Uterine smooth muscle cell (primary cell): ENCODE measurements around the gene EPRS1. TPM values are rescaled to one million over a fixed set of nuclear protein-coding genes. Genes with fewer than 3 reads are reported as not detected.

Experiments
- total RNA-seq: library from RNA; depleted of rRNA; stranded (reverse); fragments of >200 nt; gene quantifications from 2 replicates; pipeline ENCODE4 v1.2.3, GENCODE V29; 2014

EPRS1 gene
- 235 and 253 TPM in 2 replicates for total RNA-seq

DNA sequence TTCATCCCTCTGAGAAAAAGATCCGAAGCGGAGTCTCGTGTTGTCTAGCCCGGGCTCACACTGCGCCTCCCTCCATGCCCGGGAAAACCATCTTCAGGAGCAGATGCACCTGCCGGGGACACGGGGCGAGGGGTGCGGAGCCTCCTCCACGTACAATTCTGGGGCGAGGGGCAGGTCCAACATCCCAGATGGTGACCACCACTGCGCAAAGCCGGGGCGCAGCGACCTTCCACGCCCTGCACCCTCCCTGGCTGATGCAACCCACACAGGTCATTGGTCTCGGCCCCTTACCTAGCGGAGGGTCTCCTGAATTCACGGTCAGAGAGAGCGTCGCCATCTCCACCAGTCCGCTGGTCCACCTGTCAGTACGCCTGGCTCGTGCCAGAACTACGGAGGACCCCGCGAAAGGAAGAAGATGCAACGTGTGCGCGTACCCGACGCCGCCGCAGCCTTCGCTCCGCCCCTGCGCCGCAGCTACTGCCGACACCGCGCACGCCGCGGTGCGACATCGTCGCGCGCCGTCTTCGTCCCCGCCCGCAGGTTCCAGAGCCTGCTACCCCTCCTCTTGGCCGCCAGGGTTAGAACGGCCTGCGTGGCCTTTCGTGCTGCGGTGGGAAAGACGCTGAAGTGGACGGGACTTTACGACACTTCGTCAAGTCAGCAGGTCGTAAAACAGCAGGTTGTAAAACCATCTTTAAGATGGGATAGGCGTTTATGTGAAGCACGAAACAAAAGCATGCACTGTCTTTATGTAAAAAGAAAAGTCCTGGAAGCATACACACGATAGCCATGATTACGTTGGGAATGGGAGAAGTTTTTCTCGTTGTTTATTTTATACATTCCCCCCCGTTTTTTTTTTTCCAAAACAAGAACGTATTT is at the start of gene EPRS1:
Gene EPRS1 (minus strand): TSS at position 454 of the 879 bp plus-strand sequence. CDS start 117 bp downstream, at position 337.

DNA sequence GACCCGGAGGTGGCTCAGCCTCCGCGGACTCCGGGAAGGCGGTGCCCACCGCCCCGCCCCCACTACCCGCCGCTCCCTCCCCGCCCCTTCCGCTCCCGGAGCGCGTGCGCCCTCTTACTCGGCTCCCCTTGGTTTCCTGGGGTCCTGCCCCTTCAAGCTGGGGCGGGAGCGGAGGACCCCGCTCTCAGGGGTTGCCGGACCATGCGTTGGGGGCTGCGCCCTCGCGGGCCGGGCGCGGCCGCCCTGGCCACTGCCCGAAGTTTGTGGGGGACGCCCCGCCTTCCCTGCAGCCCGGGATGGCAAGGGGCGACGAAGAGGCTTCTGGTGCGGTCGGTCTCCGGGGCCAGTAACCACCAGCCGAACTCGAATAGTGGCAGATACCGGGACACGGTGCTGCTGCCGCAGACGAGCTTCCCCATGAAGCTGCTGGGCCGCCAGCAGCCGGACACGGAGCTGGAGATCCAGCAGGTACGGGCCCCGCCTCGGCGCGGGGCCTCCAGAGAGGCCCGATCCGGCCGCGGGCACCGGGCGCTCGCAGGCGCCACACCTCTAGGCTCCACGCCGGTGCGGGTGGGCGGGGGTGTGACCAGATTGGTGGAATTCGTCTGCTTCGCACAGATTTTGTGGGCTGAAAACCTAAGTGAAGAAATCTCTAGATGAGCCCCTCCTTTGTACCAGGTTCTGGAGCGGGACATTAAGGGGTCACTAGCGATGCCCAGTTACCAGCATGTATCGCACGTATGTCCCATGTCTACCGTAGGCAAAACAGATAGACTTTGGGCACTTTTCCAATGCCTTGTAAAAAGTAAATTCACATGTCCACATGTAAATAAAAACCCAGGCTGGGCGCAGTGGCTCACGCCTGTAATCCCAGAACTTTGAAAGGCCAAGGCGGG is 48.0 kb upstream of the EPRS1 start, which contains the start of gene IARS2:
Gene IARS2 (plus strand): TSS at position 117 of the 896 bp plus-strand sequence. CDS start 85 bp downstream, at position 202.

DNA sequence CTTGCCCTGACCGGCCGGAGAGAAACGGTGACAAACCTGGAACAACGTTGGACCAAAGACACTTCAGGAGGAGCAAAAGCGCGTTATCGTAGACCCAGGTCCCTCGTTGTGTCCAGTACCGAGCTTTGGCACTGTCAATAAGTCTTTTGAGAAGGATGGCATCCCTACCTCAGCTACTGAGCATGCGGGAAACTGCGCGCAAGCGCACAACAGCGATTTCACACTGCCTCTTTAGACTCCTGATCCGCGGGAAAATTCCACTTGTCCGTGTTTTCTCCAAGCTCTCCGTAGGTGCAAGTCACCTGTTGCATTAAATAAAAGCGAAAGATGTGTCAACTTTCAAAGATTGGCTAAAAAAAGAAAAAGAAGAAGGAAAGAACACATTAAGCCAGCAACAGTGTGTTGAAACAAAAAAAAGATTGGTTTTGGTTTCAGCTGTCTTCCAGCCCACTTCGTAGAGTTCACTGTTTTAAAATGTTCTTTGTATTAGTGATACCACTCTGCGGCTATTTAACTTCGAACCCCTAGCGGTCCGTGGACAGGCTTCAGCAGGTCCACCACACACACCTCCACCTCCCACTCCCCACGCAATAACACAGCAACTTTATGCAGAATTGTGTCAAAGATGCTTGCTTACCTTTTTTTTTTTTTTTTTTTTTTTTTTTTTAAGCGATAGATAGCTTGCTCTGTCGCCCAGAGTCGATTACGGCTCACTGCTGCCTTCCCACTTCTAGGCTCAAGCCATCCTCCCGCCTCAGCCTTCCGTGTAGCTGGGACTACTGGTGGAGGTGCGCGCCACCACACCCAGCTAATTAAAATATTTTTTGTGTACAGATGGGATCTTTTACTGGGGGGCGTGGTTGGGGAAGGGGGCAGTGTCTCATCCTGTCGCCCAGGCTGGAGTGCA is 43.6 kb upstream of the EPRS1 start, which contains the start of gene BPNT1:
Gene BPNT1 (minus strand): TSS at position 139 of the 907 bp plus-strand sequence. CDS start 9,942 bp downstream, outside the sequence.

Other genes starting within 250 kb of the EPRS1 start
- gene SLC30A10, start 117.9 kb downstream of the EPRS1 start, total RNA-seq: not detected in 2 replicates
- gene BPNT1, start 43.3 kb upstream of the EPRS1 start, total RNA-seq: 23.1 and 26.9 TPM in 2 replicates
- 99.8 and 113 TPM in 2 replicates for gene IARS2, start 47.6 kb upstream of the EPRS1 start, total RNA-seq
- gene RAB3GAP2, start 225.9 kb upstream of the EPRS1 start, total RNA-seq: 47.3 and 52.7 TPM in 2 replicates